HG03469 (cell line): ENCODE measurements around the gene USP17L21.
"Not testable (repeated sequence)": the region's sequence is repeated elsewhere in the genome, so short reads cannot be mapped to it uniquely, and the experiment has no call there.

Source experiments
- ATAC-seq: cut with Tn5 transposase; IDR thresholded peaks from one replicate; pipeline ENCODE4 v1.9.1; 2021; ENCODE audit warnings: mild to moderate bottlenecking, moderate library complexity, moderate number of reproducible peaks; ENCODE audit not compliant: unreplicated experiment

Gene USP17L21

GRCh38 chr4:9262572-9262971, at the start of gene USP17L21:
Gene USP17L21, plus strand, starts transcription at chr4:9262872. Its CDS starts 0 bp downstream, at chr4:9262872.
- ATAC-seq: not testable (repeated sequence)

- ATAC-seq: not testable (repeated sequence)
Measured at GRCh38 chr4:9214701-9215100, 48.0 kb upstream of the USP17L21 start.

- not testable (repeated sequence) for ATAC-seq
Measured at GRCh38 chr4:9215105-9215504, 47.6 kb upstream of the USP17L21 start, which contains the start of gene USP17L11. Gene USP17L11, plus strand, starts transcription at chr4:9215405. Its CDS starts 0 bp downstream, at chr4:9215405.

GRCh38 chr4:9219852-9220251, 42.8 kb upstream of the USP17L21 start, which contains the start of gene USP17L12:
Gene USP17L12, plus strand, starts transcription at chr4:9220152. Its CDS starts 0 bp downstream, at chr4:9220152.
- ATAC-seq: not testable (repeated sequence)

- not testable (repeated sequence) for ATAC-seq
Measured at GRCh38 chr4:9224596-9224995, 38.1 kb upstream of the USP17L21 start, which contains the start of gene USP17L13. Gene USP17L13, plus strand, starts transcription at chr4:9224896. Its CDS starts 0 bp downstream, at chr4:9224896.

GRCh38 chr4:9230249-9230648, 32.4 kb upstream of the USP17L21 start:
- not testable (repeated sequence) for ATAC-seq

GRCh38 chr4:9234085-9234484, 28.6 kb upstream of the USP17L21 start, which contains the start of gene USP17L15:
Gene USP17L15, plus strand, starts transcription at chr4:9234385. Its CDS starts 0 bp downstream, at chr4:9234385.
- not testable (repeated sequence) for ATAC-seq

GRCh38 chr4:9238461-9238860, 24.2 kb upstream of the USP17L21 start:
- ATAC-seq: not testable (repeated sequence)

GRCh38 chr4:9243579-9243978, 19.1 kb upstream of the USP17L21 start, which contains the start of gene USP17L17:
Gene USP17L17, plus strand, starts transcription at chr4:9243879. Its CDS starts 0 bp downstream, at chr4:9243879.
- not testable (repeated sequence) for ATAC-seq

GRCh38 chr4:9247953-9248680, 14.6 kb upstream of the USP17L21 start, which contains the start of gene USP17L18:
Gene USP17L18, plus strand, starts transcription at chr4:9248630. Its CDS starts 0 bp downstream, at chr4:9248630.
- ATAC-seq: not testable (repeated sequence)

GRCh38 chr4:9253078-9253477, 9.6 kb upstream of the USP17L21 start, which contains the start of gene USP17L19:
Gene USP17L19, plus strand, starts transcription at chr4:9253378. Its CDS starts 0 bp downstream, at chr4:9253378.
- ATAC-seq: not testable (repeated sequence)

GRCh38 chr4:9257824-9258223, 4.8 kb upstream of the USP17L21 start, which contains the start of gene USP17L20:
Gene USP17L20, plus strand, starts transcription at chr4:9258124. Its CDS starts 0 bp downstream, at chr4:9258124.
- ATAC-seq: not testable (repeated sequence)

GRCh38 chr4:9267319-9267718, 4.6 kb downstream of the USP17L21 start, which contains the start of gene USP17L22:
Gene USP17L22, plus strand, starts transcription at chr4:9267619. Its CDS starts 0 bp downstream, at chr4:9267619.
- ATAC-seq: not testable (repeated sequence)

GRCh38 chr4:9271719-9272118, 9.0 kb downstream of the USP17L21 start:
- not testable (repeated sequence) for ATAC-seq
